Trophoblast cell (in vitro differentiated cells and primary cell): ENCODE measurements around the gene SLC17A9.

Experiments
- DNase-seq, 2 donors: peaks; one replicate each; pipeline ENCODE4 v3.0.0-alpha.2; 2016
- H2AFZ ChIP-seq: 2 replicates; pipeline ENCODE4 v1.6.1; 2013; ENCODE audit warnings: low read length, moderate library complexity, mild to moderate bottlenecking; ENCODE audit not compliant: insufficient read depth, poor library complexity
- H2AK5ac ChIP-seq: 2 replicates; pipeline ENCODE4 v1.6.1; 2013; ENCODE audit warnings: mild to moderate bottlenecking, low read length
- H2BK120ac ChIP-seq: 2 replicates; pipeline ENCODE4 v1.6.1; 2013; ENCODE audit warnings: low read length, mild to moderate bottlenecking, moderate library complexity; ENCODE audit not compliant: insufficient read depth, poor library complexity
- H2BK12ac ChIP-seq: 2 replicates; pipeline ENCODE4 v1.6.1; 2013; ENCODE audit warnings: mild to moderate bottlenecking, low read length, moderate library complexity
- H2BK5ac ChIP-seq: 2 replicates; pipeline ENCODE4 v1.6.1; 2013; ENCODE audit warnings: low read length, low read depth, moderate library complexity, mild to moderate bottlenecking; ENCODE audit not compliant: poor library complexity
- H3K14ac ChIP-seq: 2 replicates; pipeline ENCODE4 v1.6.1; 2013; ENCODE audit warnings: mild to moderate bottlenecking, low read length
- H3K18ac ChIP-seq: 2 replicates; pipeline ENCODE4 v1.6.1; 2013; ENCODE audit warnings: mild to moderate bottlenecking, low read length
- H3K23ac ChIP-seq: 2 replicates; pipeline ENCODE4 v1.6.1; 2013; ENCODE audit warnings: low read length
- H3K27ac ChIP-seq: 2 replicates; pipeline ENCODE4 v1.5.1; 2013; ENCODE audit warnings: low read depth, mild to moderate bottlenecking, inconsistent platforms, low read length, moderate library complexity
- H3K27me3 ChIP-seq: 2 replicates; pipeline ENCODE4 v1.6.1; 2013; ENCODE audit warnings: inconsistent platforms, mild to moderate bottlenecking, low read length, moderate library complexity; ENCODE audit not compliant: insufficient read depth
- H3K36me3 ChIP-seq, 2 experiments: 1 replicate in 1 of 2; 2 replicates in 1 of 2; pipeline ENCODE4 v1.6.1; 2013; ENCODE audit warnings: low read length in 2 of 2, mild to moderate bottlenecking in 2 of 2, moderate library complexity in 1 of 2; ENCODE audit not compliant: insufficient read depth in 2 of 2, control insufficient read depth in 1 of 2
- H3K4ac ChIP-seq: 2 replicates; pipeline ENCODE4 v1.6.1; 2013; ENCODE audit warnings: low read depth, mild to moderate bottlenecking, low read length, moderate library complexity
- H3K4me1 ChIP-seq, 2 experiments: 1 replicate in 1 of 2; 2 replicates in 1 of 2; pipeline ENCODE4 v1.6.1; 2013; ENCODE audit warnings: low read length in 2 of 2, mild to moderate bottlenecking in 2 of 2, moderate library complexity in 1 of 2; ENCODE audit not compliant: insufficient read depth in 2 of 2, control insufficient read depth in 1 of 2
- H3K4me2 ChIP-seq: 2 replicates; pipeline ENCODE4 v1.6.1; 2013; ENCODE audit warnings: inconsistent platforms, mild to moderate bottlenecking, low read length, moderate library complexity
- H3K4me3 ChIP-seq: 2 replicates; pipeline ENCODE4 v1.5.1; 2013; ENCODE audit warnings: mild to moderate bottlenecking, low read depth, low read length, inconsistent platforms
- H3K79me1 ChIP-seq: one replicate; pipeline ENCODE4 v1.6.1; 2013; ENCODE audit warnings: low read length
- H3K79me2 ChIP-seq: 2 replicates; pipeline ENCODE4 v1.6.1; 2013; ENCODE audit warnings: low read length, mild to moderate bottlenecking; ENCODE audit not compliant: control insufficient read depth, insufficient read depth, poor library complexity
- H3K9ac ChIP-seq: 2 replicates; pipeline ENCODE4 v1.6.1; 2013; ENCODE audit warnings: mild to moderate bottlenecking, low read length
- H3K9me3 ChIP-seq: 2 replicates; pipeline ENCODE4 v1.6.1; 2013; ENCODE audit warnings: low read depth, mild to moderate bottlenecking, control low read depth, inconsistent platforms, low read length; ENCODE audit not compliant: insufficient read depth
- H4K12ac ChIP-seq: 2 replicates; pipeline ENCODE4 v1.6.1; 2013; ENCODE audit warnings: low read depth, mild to moderate bottlenecking, low read length, moderate library complexity
- H4K8ac ChIP-seq: 2 replicates; pipeline ENCODE4 v1.6.1; 2013; ENCODE audit warnings: low read depth, mild to moderate bottlenecking, low read length, moderate library complexity
- H4K91ac ChIP-seq: one replicate; pipeline ENCODE4 v1.6.1; 2013; ENCODE audit warnings: low read depth, mild to moderate bottlenecking, low read length, moderate library complexity
- WGBS: extraction: QIAGEN DNeasy Blood & Tissue Kit; methylation state at CpG from one replicate; pipeline ENCODE4 v1.1.7; 2013; ENCODE audit warnings: missing lambda C conversion rate; ENCODE audit not compliant: insufficient read length, insufficient coverage; ENCODE audit errors: extremely low coverage; 5-methylcytosine and 5-hydroxymethylcytosine counted together

The SLC17A9 gene

DNA sequence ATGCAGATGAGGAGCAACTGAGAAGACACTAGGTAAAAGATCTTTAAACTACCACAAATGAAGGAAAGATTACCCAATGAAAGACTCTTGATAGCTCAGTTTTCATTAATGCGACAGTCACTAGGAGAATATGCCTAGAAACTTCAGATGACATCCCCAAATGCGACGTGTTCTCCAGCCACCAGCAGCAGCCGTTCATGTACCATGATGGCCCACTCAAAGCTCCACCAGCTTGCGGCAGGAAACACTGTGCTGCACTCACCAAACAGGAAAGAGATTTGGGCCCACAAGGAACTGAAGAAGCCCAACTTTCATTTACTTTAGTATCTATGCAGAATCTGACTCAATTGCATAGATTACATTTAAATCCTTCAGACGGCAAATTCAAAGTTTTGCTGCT, 33.7 kb upstream of the SLC17A9 start:
- H3K14ac ChIP-seq = no peak overlapping the region
- no peak overlapping the region for H3K4me3 ChIP-seq
- no peak for DNase-seq
- no peak overlapping the region for H2BK5ac ChIP-seq
- no peak overlapping the region for H2BK12ac ChIP-seq
- H4K8ac ChIP-seq = no peak overlapping the region
- peak overlapping the region; percentile 94 for H3K4ac ChIP-seq
- H3K79me1 ChIP-seq = no peaks in the 10 kb centered on the region
- no peak overlapping the region for H3K9ac ChIP-seq
- WGBS = no CpG with 5 or more reads among the region's 6 CpGs
- no peak overlapping the region for H4K91ac ChIP-seq
- H3K27me3 ChIP-seq = no peaks in the 10 kb centered on the region
- H3K9me3 ChIP-seq = no peaks in the 10 kb centered on the region
- H2AK5ac ChIP-seq = no peak overlapping the region
- H4K12ac ChIP-seq = no peak overlapping the region
- no peak overlapping the region for H2BK120ac ChIP-seq
- H3K79me2 ChIP-seq = peaks cover 41% of the 10 kb centered on the region
- H3K18ac ChIP-seq = no peak overlapping the region
- H3K4me2 ChIP-seq = no peak overlapping the region
- peaks cover 0 to 4% of the 10 kb centered on the region in 2 experiments for H3K36me3 ChIP-seq
- no peak overlapping the region for H3K23ac ChIP-seq
- H3K4me1 ChIP-seq = peaks cover 18 to 20% of the 10 kb centered on the region in 2 experiments
- no peak overlapping the region for H3K27ac ChIP-seq
- H2AFZ ChIP-seq = no peak overlapping the region

- no CpG with 5 or more reads among the region's 10 CpGs for WGBS
Measured at GRCh38 chr20:62920039-62920645, 32.4 kb upstream of the SLC17A9 start.

DNA sequence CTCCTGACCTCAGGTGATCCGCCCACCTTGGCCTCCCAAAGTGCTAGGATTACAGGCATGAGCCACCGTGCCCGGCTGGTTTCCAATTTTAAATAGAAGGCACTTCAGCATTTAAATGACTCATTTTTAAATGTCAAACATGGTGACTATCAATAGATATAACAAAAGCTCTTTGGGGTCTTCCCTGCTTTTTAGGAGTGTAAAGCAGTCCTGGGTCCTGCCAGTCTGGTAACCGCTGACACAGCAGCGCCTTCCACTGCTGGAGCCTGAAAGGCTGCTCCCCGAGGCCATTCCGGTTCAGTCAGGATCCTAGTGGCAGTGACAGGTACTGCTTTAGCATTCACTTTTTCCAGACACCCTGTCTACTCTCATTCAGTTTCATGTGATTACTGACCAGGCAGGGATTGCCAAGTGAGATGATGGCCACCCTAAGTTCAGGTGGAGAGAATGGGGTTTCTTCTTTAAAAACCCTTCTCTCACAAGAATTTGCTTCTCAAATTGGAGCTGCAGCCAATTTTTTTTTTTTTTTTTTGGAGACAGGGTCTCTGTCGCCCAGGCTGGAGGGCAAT, 31.3 kb upstream of the SLC17A9 start:
- H3K79me2 ChIP-seq = peaks cover 48% of the 10 kb centered on the region
- H2BK120ac ChIP-seq = no peak overlapping the region
- H3K9ac ChIP-seq = no peak overlapping the region
- no peak overlapping the region for H4K91ac ChIP-seq
- WGBS = no CpG with 5 or more reads among the region's 8 CpGs
- no peak overlapping the region for H3K14ac ChIP-seq
- H3K27me3 ChIP-seq = no peaks in the 10 kb centered on the region
- no peak overlapping the region for H2BK12ac ChIP-seq
- H3K9me3 ChIP-seq = no peaks in the 10 kb centered on the region
- peaks cover 15 to 27% of the 10 kb centered on the region in 2 experiments for H3K4me1 ChIP-seq
- no peak overlapping the region for H3K18ac ChIP-seq
- H3K79me1 ChIP-seq = peaks cover 8% of the 10 kb centered on the region
- H3K4ac ChIP-seq = peak overlapping the region; percentile 78
- peak; percentile 73 to 85 for DNase-seq
- no peak overlapping the region for H2AK5ac ChIP-seq
- no peak overlapping the region for H2AFZ ChIP-seq
- H3K4me2 ChIP-seq = no peak overlapping the region
- peak overlapping the region; percentile 29 for H3K27ac ChIP-seq
- no peak overlapping the region for H3K4me3 ChIP-seq
- H2BK5ac ChIP-seq = no peak overlapping the region
- H4K12ac ChIP-seq = no peak overlapping the region
- peaks cover 0 to 4% of the 10 kb centered on the region in 2 experiments for H3K36me3 ChIP-seq
- no peak overlapping the region for H3K23ac ChIP-seq
- H4K8ac ChIP-seq = no peak overlapping the region

More at GRCh38 chr20:62920039-62920645, 32.4 kb upstream of the SLC17A9 start:
- H3K18ac ChIP-seq = no peak overlapping the region
- peaks cover 15 to 27% of the 10 kb centered on the region in 2 experiments for H3K4me1 ChIP-seq
- H3K27me3 ChIP-seq = no peaks in the 10 kb centered on the region
- H3K14ac ChIP-seq = no peak overlapping the region
- H3K4me3 ChIP-seq = no peak overlapping the region
- no peak overlapping the region for H2BK12ac ChIP-seq
- no peak overlapping the region for H3K23ac ChIP-seq
- H3K27ac ChIP-seq = no peak overlapping the region
- no peak overlapping the region for H2BK5ac ChIP-seq
- H3K36me3 ChIP-seq = peaks cover 0 to 4% of the 10 kb centered on the region in 2 experiments
- H3K9ac ChIP-seq = no peak overlapping the region
- H2AK5ac ChIP-seq = no peak overlapping the region
- no peak overlapping the region for H2AFZ ChIP-seq
- H2BK120ac ChIP-seq = no peak overlapping the region
- DNase-seq = no peak
- peaks cover 44% of the 10 kb centered on the region for H3K79me2 ChIP-seq
- H4K12ac ChIP-seq = no peak overlapping the region
- no peak overlapping the region for H4K91ac ChIP-seq
- H3K4ac ChIP-seq = peak overlapping the region; percentile 100
- no peaks in the 10 kb centered on the region for H3K79me1 ChIP-seq
- H3K9me3 ChIP-seq = no peaks in the 10 kb centered on the region
- H4K8ac ChIP-seq = no peak overlapping the region
- H3K4me2 ChIP-seq = no peak overlapping the region

DNA sequence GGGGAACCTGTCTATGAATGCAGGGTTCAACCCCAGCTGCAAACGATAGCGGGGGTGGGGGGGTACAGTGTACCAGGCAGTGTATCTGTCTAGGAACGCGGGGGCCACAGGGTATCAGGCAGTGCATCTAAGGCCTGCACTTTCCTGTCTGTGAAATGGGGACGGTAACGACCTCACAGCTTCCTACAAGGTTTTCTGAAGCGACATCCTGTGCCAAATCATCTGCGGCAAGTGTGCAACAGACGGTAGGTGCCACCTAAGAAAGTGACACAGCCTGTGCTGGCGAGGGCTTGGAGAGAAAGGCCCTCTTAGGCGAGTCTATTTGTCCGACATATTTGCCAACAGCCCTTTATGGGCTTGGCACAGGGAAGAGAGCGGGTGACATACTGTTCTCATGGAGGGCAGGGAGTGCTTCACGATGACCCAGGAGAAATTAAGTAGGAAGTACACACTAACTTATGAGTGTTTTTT, 30.0 kb upstream of the SLC17A9 start:
- peak overlapping the region; percentile 98 for H3K4ac ChIP-seq
- H3K27ac ChIP-seq = no peak overlapping the region
- H3K14ac ChIP-seq = no peak overlapping the region
- peaks cover 11% of the 10 kb centered on the region for H3K79me1 ChIP-seq
- no CpG with 5 or more reads among the region's 14 CpGs for WGBS
- no peak overlapping the region for H4K12ac ChIP-seq
- peaks cover 0 to 4% of the 10 kb centered on the region in 2 experiments for H3K36me3 ChIP-seq
- H3K9ac ChIP-seq = no peak overlapping the region
- no peak for DNase-seq
- H2BK120ac ChIP-seq = no peak overlapping the region
- no peak overlapping the region for H2AK5ac ChIP-seq
- no peak overlapping the region for H2BK12ac ChIP-seq
- H2BK5ac ChIP-seq = no peak overlapping the region
- H3K23ac ChIP-seq = no peak overlapping the region
- no peaks in the 10 kb centered on the region for H3K27me3 ChIP-seq
- peaks cover 45% of the 10 kb centered on the region for H3K79me2 ChIP-seq
- no peak overlapping the region for H3K4me3 ChIP-seq
- no peak overlapping the region for H4K8ac ChIP-seq
- H3K9me3 ChIP-seq = no peaks in the 10 kb centered on the region
- peaks cover 18 to 33% of the 10 kb centered on the region in 2 experiments for H3K4me1 ChIP-seq
- peak overlapping the region; percentile 5 for H2AFZ ChIP-seq
- H3K4me2 ChIP-seq = no peak overlapping the region
- H3K18ac ChIP-seq = no peak overlapping the region
- no peak overlapping the region for H4K91ac ChIP-seq
